ENCODE data around the gene NLRP12. TPM values are rescaled to one million over a fixed set of nuclear protein-coding genes. Genes with fewer than 3 reads are reported as not detected.

The NLRP12 gene
- total and polyA plus RNA-seq, 10 of the 15 experiments (the other 5 are each of a cell fraction or from before 2014, with no cell fraction given) = not detected

MicroRNAs encoded within 50 kb of the gene (microRNA counts, 767-probe panel; counts per million panel counts)
- microRNA hsa-miR-371a-3p = 2,046 counts per million, percentile 76 among the panel's probes with 10 or more counts
- microRNA hsa-miR-371a-5p = 55.3 counts per million
- 1,761 counts per million, percentile 68 among the panel's probes with 10 or more counts for microRNA hsa-miR-371b-3p
- 977 counts per million, percentile 26 among the panel's probes with 10 or more counts for microRNA hsa-miR-371b-5p
- 784 counts per million, percentile 18 among the panel's probes with 10 or more counts for microRNA hsa-miR-372
- 55.3 counts per million for microRNA hsa-miR-373-3p
- microRNA hsa-miR-516a-3p = 1,705 counts per million, percentile 66 among the panel's probes with 10 or more counts
- microRNA hsa-miR-516a-5p = 1,244 counts per million, percentile 41 among the panel's probes with 10 or more counts
- 1,346 counts per million, percentile 48 among the panel's probes with 10 or more counts for microRNA hsa-miR-522-3p

Small RNA genes lying within 50 kb of the gene (microRNA-seq; reads per million reads assigned to microRNA genes)
- gene MIR1283-2 (not detected), gene MIR371A (not detected), gene MIR372 (not detected), gene MIR373 (not detected), gene MIR516A1 (not detected), gene MIR516A2 (not detected), gene MIR519A1 (not detected), gene MIR521-1 (not detected), gene MIR522 (0.56 reads per million), gene MIR527 (not detected)

Small RNA genes lying within 50 kb of the gene (small RNA-seq; reads per million reads assigned to genes)
- gene AC008753.1 = not detected
- not detected for gene MIR1283-2
- not detected for gene MIR371A
- gene MIR372 = not detected
- not detected for gene MIR373
- not detected for gene MIR516A1
- gene MIR516A2 = not detected
- gene MIR519A1 = not detected
- not detected for gene MIR521-1
- not detected for gene MIR527
- gene RNU6-1041P = not detected
- gene RNU6-165P = not detected
- not detected for gene RNU6-751P
- not detected for gene RNU6-982P

Other genes starting within 250 kb of the NLRP12 start
- gene DPRX, start 192.3 kb downstream of the NLRP12 start, total RNA-seq (2014; rRNA removed) = not detected in 2 replicates
- gene DPRX, start 192.3 kb downstream of the NLRP12 start, total RNA-seq (2014; rRNA removed; fragmentation: Illumina TruSeq; extraction: Trizol) = not detected in 2 replicates
- gene DPRX, start 192.3 kb downstream of the NLRP12 start, total RNA-seq (2021) = not detected in 2 replicates
- gene DPRX, start 192.3 kb downstream of the NLRP12 start, polyA plus RNA-seq (2011; rRNA removed) = not detected in 2 replicates
- gene DPRX, start 192.3 kb downstream of the NLRP12 start, polyA plus RNA-seq (2014; fragmentation: Illumina TruSeq; extraction: Trizol) = not detected in 2 replicates
- gene DPRX, start 192.3 kb downstream of the NLRP12 start, polyA plus RNA-seq (2014; fragmentation: Nextera tagmentation; extraction: Ambion mirVana) = not detected
- gene DPRX, start 192.3 kb downstream of the NLRP12 start, polyA plus RNA-seq (2014; rRNA removed) = not detected in 2 replicates
- not detected for gene DPRX, start 192.3 kb downstream of the NLRP12 start, polyA plus RNA-seq (2016; fragmentation: Nextera tagmentation; extraction: Ambion mirVana)
- gene MYADM, start 43.6 kb upstream of the NLRP12 start, total RNA-seq (2014; rRNA removed) = 0.05 and 0.11 TPM in 2 replicates
- gene MYADM, start 43.6 kb upstream of the NLRP12 start, total RNA-seq (2014; rRNA removed; fragmentation: Illumina TruSeq; extraction: Trizol) = 0.13 TPM in 1 of 2 replicates, not detected in the other
- gene MYADM, start 43.6 kb upstream of the NLRP12 start, total RNA-seq (2021) = 0.46 and 0.72 TPM in 2 replicates
- 0.03 and 0.14 TPM in 2 replicates for gene MYADM, start 43.6 kb upstream of the NLRP12 start, polyA plus RNA-seq (2011; rRNA removed)
- 0.09 TPM in 1 of 2 replicates, not detected in the other for gene MYADM, start 43.6 kb upstream of the NLRP12 start, polyA plus RNA-seq (2014; fragmentation: Illumina TruSeq; extraction: Trizol)
- gene MYADM, start 43.6 kb upstream of the NLRP12 start, polyA plus RNA-seq (2014; fragmentation: Nextera tagmentation; extraction: Ambion mirVana) = under 1 TPM; 0.04 to 0.10 TPM
- 0.09 TPM in 1 of 2 replicates, not detected in the other for gene MYADM, start 43.6 kb upstream of the NLRP12 start, polyA plus RNA-seq (2014; rRNA removed)
- gene MYADM, start 43.6 kb upstream of the NLRP12 start, polyA plus RNA-seq (2016; fragmentation: Nextera tagmentation; extraction: Ambion mirVana) = under 1 TPM; 0.06 to 0.23 TPM
- not detected in 2 replicates for gene PRKCG, start 57.9 kb upstream of the NLRP12 start, total RNA-seq (2014; rRNA removed)
- not detected in 2 replicates for gene PRKCG, start 57.9 kb upstream of the NLRP12 start, total RNA-seq (2014; rRNA removed; fragmentation: Illumina TruSeq; extraction: Trizol)
- gene PRKCG, start 57.9 kb upstream of the NLRP12 start, total RNA-seq (2021) = not detected in 2 replicates
- gene PRKCG, start 57.9 kb upstream of the NLRP12 start, polyA plus RNA-seq (2011; rRNA removed) = not detected in 2 replicates
- gene PRKCG, start 57.9 kb upstream of the NLRP12 start, polyA plus RNA-seq (2014; fragmentation: Illumina TruSeq; extraction: Trizol) = not detected in 2 replicates
- not detected for gene PRKCG, start 57.9 kb upstream of the NLRP12 start, polyA plus RNA-seq (2014; fragmentation: Nextera tagmentation; extraction: Ambion mirVana)
- gene PRKCG, start 57.9 kb upstream of the NLRP12 start, polyA plus RNA-seq (2014; rRNA removed) = not detected in 2 replicates
- not detected for gene PRKCG, start 57.9 kb upstream of the NLRP12 start, polyA plus RNA-seq (2016; fragmentation: Nextera tagmentation; extraction: Ambion mirVana)
- not detected in 2 replicates for gene CACNG7, start 85.0 kb upstream of the NLRP12 start, total RNA-seq (2014; rRNA removed)
- gene CACNG7, start 85.0 kb upstream of the NLRP12 start, total RNA-seq (2014; rRNA removed; fragmentation: Illumina TruSeq; extraction: Trizol) = not detected in 2 replicates
- gene CACNG7, start 85.0 kb upstream of the NLRP12 start, total RNA-seq (2021) = not detected in 2 replicates
- not detected in 2 replicates for gene CACNG7, start 85.0 kb upstream of the NLRP12 start, polyA plus RNA-seq (2011; rRNA removed)
- not detected in 2 replicates for gene CACNG7, start 85.0 kb upstream of the NLRP12 start, polyA plus RNA-seq (2014; fragmentation: Illumina TruSeq; extraction: Trizol)
- not detected for gene CACNG7, start 85.0 kb upstream of the NLRP12 start, polyA plus RNA-seq (2014; fragmentation: Nextera tagmentation; extraction: Ambion mirVana)
- not detected in 2 replicates for gene CACNG7, start 85.0 kb upstream of the NLRP12 start, polyA plus RNA-seq (2014; rRNA removed)
- gene CACNG7, start 85.0 kb upstream of the NLRP12 start, polyA plus RNA-seq (2016; fragmentation: Nextera tagmentation; extraction: Ambion mirVana) = not detected
- not detected in 2 replicates for gene CACNG8, start 138.6 kb upstream of the NLRP12 start, total RNA-seq (2014; rRNA removed)
- gene CACNG8, start 138.6 kb upstream of the NLRP12 start, total RNA-seq (2014; rRNA removed; fragmentation: Illumina TruSeq; extraction: Trizol) = not detected in 2 replicates
- gene CACNG8, start 138.6 kb upstream of the NLRP12 start, total RNA-seq (2021) = not detected in 2 replicates
- gene CACNG8, start 138.6 kb upstream of the NLRP12 start, polyA plus RNA-seq (2011; rRNA removed) = not detected in 2 replicates
- not detected in 2 replicates for gene CACNG8, start 138.6 kb upstream of the NLRP12 start, polyA plus RNA-seq (2014; fragmentation: Illumina TruSeq; extraction: Trizol)
- not detected for gene CACNG8, start 138.6 kb upstream of the NLRP12 start, polyA plus RNA-seq (2014; fragmentation: Nextera tagmentation; extraction: Ambion mirVana)
- gene CACNG8, start 138.6 kb upstream of the NLRP12 start, polyA plus RNA-seq (2014; rRNA removed) = not detected in 2 replicates
- gene CACNG8, start 138.6 kb upstream of the NLRP12 start, polyA plus RNA-seq (2016; fragmentation: Nextera tagmentation; extraction: Ambion mirVana) = not detected
- gene CACNG6, start 167.3 kb upstream of the NLRP12 start, total RNA-seq (2014; rRNA removed) = not detected in 2 replicates
- gene CACNG6, start 167.3 kb upstream of the NLRP12 start, total RNA-seq (2014; rRNA removed; fragmentation: Illumina TruSeq; extraction: Trizol) = not detected in 2 replicates
- not detected in 2 replicates for gene CACNG6, start 167.3 kb upstream of the NLRP12 start, total RNA-seq (2021)
- gene CACNG6, start 167.3 kb upstream of the NLRP12 start, polyA plus RNA-seq (2011; rRNA removed) = 0.07 TPM in 1 of 2 replicates, not detected in the other
- gene CACNG6, start 167.3 kb upstream of the NLRP12 start, polyA plus RNA-seq (2014; fragmentation: Illumina TruSeq; extraction: Trizol) = not detected in 2 replicates
- not detected for gene CACNG6, start 167.3 kb upstream of the NLRP12 start, polyA plus RNA-seq (2014; fragmentation: Nextera tagmentation; extraction: Ambion mirVana)
- not detected in 2 replicates for gene CACNG6, start 167.3 kb upstream of the NLRP12 start, polyA plus RNA-seq (2014; rRNA removed)
- not detected for gene CACNG6, start 167.3 kb upstream of the NLRP12 start, polyA plus RNA-seq (2016; fragmentation: Nextera tagmentation; extraction: Ambion mirVana)
- gene VSTM1, start 239.6 kb upstream of the NLRP12 start, total RNA-seq (2014; rRNA removed) = not detected in 2 replicates
- not detected in 2 replicates for gene VSTM1, start 239.6 kb upstream of the NLRP12 start, total RNA-seq (2014; rRNA removed; fragmentation: Illumina TruSeq; extraction: Trizol)
- not detected in 2 replicates for gene VSTM1, start 239.6 kb upstream of the NLRP12 start, total RNA-seq (2021)
- gene VSTM1, start 239.6 kb upstream of the NLRP12 start, polyA plus RNA-seq (2011; rRNA removed) = not detected in 2 replicates
- not detected in 2 replicates for gene VSTM1, start 239.6 kb upstream of the NLRP12 start, polyA plus RNA-seq (2014; fragmentation: Illumina TruSeq; extraction: Trizol)
- not detected for gene VSTM1, start 239.6 kb upstream of the NLRP12 start, polyA plus RNA-seq (2014; fragmentation: Nextera tagmentation; extraction: Ambion mirVana)
- not detected in 2 replicates for gene VSTM1, start 239.6 kb upstream of the NLRP12 start, polyA plus RNA-seq (2014; rRNA removed)
- gene VSTM1, start 239.6 kb upstream of the NLRP12 start, polyA plus RNA-seq (2016; fragmentation: Nextera tagmentation; extraction: Ambion mirVana) = not detected

Data from GM12878 (cell line).